IMR-90 (cell line): Measurements from ENCODE around the gene IQCE. TPM values are rescaled to one million over a fixed set of nuclear protein-coding genes. Genes with fewer than 3 reads are reported as not detected.
A peak's percentile ranks its signal among the peaks of the same experiment; 100 is the strongest.

Experiments
- ATAC-seq: fragments of 200-7000 bp; cut with Tn5 transposase; 2 replicates; pipeline ENCODE4 v1.9.1; 2020; ENCODE audit warnings: low read depth, mild to moderate bottlenecking, moderate library complexity
- BruUV-seq: library from RNA; stranded (reverse); fragments of 400-500 nt; replicated peaks from 2 replicates; lab custom pipeline; 2021; lab: Mats Ljungman, UMichigan
- CTCF ChIA-PET: fragments of 300-600 bp; formaldehyde crosslinking; extraction: SDS; loops from one replicate; lab custom pipeline; 2021; ENCODE audit warnings: antibody characterized with exemption; lab: Yijun Ruan, JAX
- POLR2A ChIA-PET: fragments of 300-600 bp; sonication (Branson Sonifier 250); formaldehyde crosslinking; loops from one replicate; lab custom pipeline; 2022; ENCODE audit warnings: antibody characterized with exemption; ENCODE audit not compliant: unreplicated experiment; lab: Charles Lee
- DNase-seq: peaks from one replicate; pipeline ENCODE4 v3.0.0; 2013
- H2AFZ ChIP-seq: replicated peaks from 2 replicates; pipeline ENCODE3; 2013; ENCODE audit warnings: low read length, mild to moderate bottlenecking; ENCODE audit not compliant: poor library complexity
- H2AK5ac ChIP-seq: 2 replicates; pipeline ENCODE4 v1.6.1; 2013; ENCODE audit warnings: low read depth, low read length, inconsistent platforms
- H2AK9ac ChIP-seq: replicated peaks from 2 replicates; pipeline ENCODE3; 2013; ENCODE audit warnings: mild to moderate bottlenecking, low read depth, low read length, moderate library complexity; ENCODE audit not compliant: poor library complexity
- H2BK120ac ChIP-seq: 2 replicates; pipeline ENCODE4 v1.6.1; 2013; ENCODE audit warnings: low read depth, low read length, inconsistent platforms
- H2BK15ac ChIP-seq: 3 replicates; pipeline ENCODE4 v1.6.1; 2013; ENCODE audit warnings: low read depth, low read length, inconsistent platforms
- H2BK20ac ChIP-seq: 2 replicates; pipeline ENCODE4 v1.6.1; 2013; ENCODE audit warnings: low read depth, mild to moderate bottlenecking, inconsistent platforms, low read length, moderate library complexity
- H2BK5ac ChIP-seq: 2 replicates; pipeline ENCODE4 v1.6.1; 2013; ENCODE audit warnings: mild to moderate bottlenecking, low read depth, low read length, inconsistent platforms; ENCODE audit not compliant: poor library complexity, severe bottlenecking
- H3K14ac ChIP-seq: replicated peaks from 2 replicates; pipeline ENCODE4 v1.6.1; 2013; ENCODE audit warnings: low read depth, low read length, inconsistent platforms
- H3K18ac ChIP-seq: 2 replicates; pipeline ENCODE4 v1.6.1; 2013; ENCODE audit warnings: low read depth, low read length, control low read depth
- H3K23ac ChIP-seq: 2 replicates; pipeline ENCODE4 v1.6.1; 2013; ENCODE audit warnings: low read depth, low read length, inconsistent platforms
- H3K27ac ChIP-seq: 2 replicates; pipeline ENCODE4 v1.5.1; 2013; ENCODE audit warnings: mild to moderate bottlenecking, control low read depth, low read length; ENCODE audit not compliant: insufficient read depth
- H3K27me3 ChIP-seq: 2 replicates; pipeline ENCODE4 v1.6.1; 2013; ENCODE audit warnings: low read length; ENCODE audit not compliant: control insufficient read depth, insufficient read depth
- H3K36me3 ChIP-seq: 2 replicates; pipeline ENCODE4 v1.6.1; 2013; ENCODE audit warnings: low read length, mixed read lengths; ENCODE audit not compliant: control insufficient read depth, insufficient read depth
- H3K4ac ChIP-seq: 2 replicates; pipeline ENCODE4 v1.6.1; 2013; ENCODE audit warnings: low read depth, low read length, inconsistent platforms
- H3K4me1 ChIP-seq: 2 replicates; pipeline ENCODE4 v1.6.1; 2013; ENCODE audit warnings: low read length, mixed read lengths; ENCODE audit not compliant: control insufficient read depth, insufficient read depth
- H3K4me2 ChIP-seq: 2 replicates; pipeline ENCODE4 v1.6.1; 2013; ENCODE audit warnings: low read depth, mild to moderate bottlenecking, control low read depth, low read length, moderate library complexity
- H3K4me3 ChIP-seq: 2 replicates; pipeline ENCODE4 v1.5.1; 2013; ENCODE audit warnings: low read depth, mild to moderate bottlenecking, control low read depth, low read length, moderate library complexity; ENCODE audit not compliant: insufficient read depth
- H3K56ac ChIP-seq: 2 replicates; pipeline ENCODE4 v1.6.1; 2013; ENCODE audit warnings: low read length, inconsistent platforms; ENCODE audit not compliant: insufficient read depth; ENCODE audit errors: extremely low read depth
- H3K79me1 ChIP-seq, 2 experiments: 2 replicates each; pipeline ENCODE4 v1.6.1; 2013; ENCODE audit warnings: low read length in 2 of 2, inconsistent platforms in 1 of 2, low read depth in 1 of 2
- H3K9ac ChIP-seq: 2 replicates; pipeline ENCODE4 v1.6.1; 2013; ENCODE audit warnings: low read depth, low read length, control low read depth
- H3K9me1 ChIP-seq: 2 replicates; pipeline ENCODE4 v1.6.1; 2013; ENCODE audit warnings: low read length, inconsistent platforms; ENCODE audit not compliant: insufficient read depth
- H3K9me3 ChIP-seq: 2 replicates; pipeline ENCODE4 v1.6.1; 2013; ENCODE audit warnings: low read length; ENCODE audit not compliant: control insufficient read depth, insufficient read depth
- H4K20me1 ChIP-seq: 2 replicates; pipeline ENCODE4 v1.6.1; 2013; ENCODE audit warnings: low read length, inconsistent platforms; ENCODE audit not compliant: insufficient read depth
- H4K5ac ChIP-seq: 2 replicates; pipeline ENCODE4 v1.6.1; 2013; ENCODE audit warnings: mild to moderate bottlenecking, low read depth, low read length, control low read depth
- H4K8ac ChIP-seq, 2 experiments: 2 replicates each; pipeline ENCODE4 v1.6.1; 2013; ENCODE audit warnings: low read depth in 2 of 2, low read length in 2 of 2, control low read depth in 1 of 2, inconsistent platforms in 1 of 2
- H4K91ac ChIP-seq: 2 replicates; pipeline ENCODE4 v1.6.1; 2013; ENCODE audit warnings: low read depth, low read length, inconsistent platforms; ENCODE audit not compliant: insufficient read depth
- BHLHE40 ChIP-seq: fragments of 150-350 bp; IDR thresholded peaks from 2 replicates; pipeline ENCODE4 v1.6.1; 2016; ENCODE audit warnings: mild to moderate bottlenecking, low read depth, low read length
- CHD1 ChIP-seq: IDR thresholded peaks from 2 replicates; pipeline ENCODE4 v1.6.1; 2012; ENCODE audit warnings: low read depth, low read length, improper control_type of control experiment
- POLR2A ChIP-seq: IDR thresholded peaks from 2 replicates; pipeline ENCODE4 v1.6.1; 2012; ENCODE audit warnings: mild to moderate bottlenecking, low read depth, low read length
- RCOR1 ChIP-seq: IDR thresholded peaks from 2 replicates; pipeline ENCODE4 v1.6.1; 2012; ENCODE audit warnings: mild to moderate bottlenecking, low read length, improper control_type of control experiment; ENCODE audit not compliant: insufficient replicate concordance
- RFX5 ChIP-seq: IDR thresholded peaks from 2 replicates; pipeline ENCODE4 v1.8.0; 2012; ENCODE audit warnings: low read depth, mild to moderate bottlenecking, low read length, moderate library complexity
- WGBS, 2 experiments: methylation state at CpG; one replicate each; pipeline versions ENCODE4 v1.1.5 to v1.1.7; 2013; ENCODE audit warnings: missing lambda C conversion rate in 2 of 2; ENCODE audit not compliant: insufficient read length in 1 of 2; ENCODE audit errors: extremely low coverage in 2 of 2; 5-methylcytosine and 5-hydroxymethylcytosine counted together
- dilution Hi-C: fragments of 300-500 bp; cut with HindIII; formaldehyde crosslinking; loops from one replicate; pipeline ENCODE4 v1.14.3; 2018; ENCODE audit warnings: low sequenced_read_pairs; ENCODE audit not compliant: unreplicated experiment
- in situ Hi-C: fragments of 300-500 bp; cut with MboI; formaldehyde crosslinking; loops from 3 replicates; pipeline ENCODE4 v1.14.3; 2019; ENCODE audit warnings: low sequenced_read_pairs, inconsistent platforms, mixed read lengths
- intact Hi-C: fragments of 100-400 bp; cut with micrococcal nuclease; formaldehyde crosslinking; loops from 2 replicates; pipeline ENCODE4 v1.10.0; 2022
- polyA plus RNA-seq, 3 experiments: library from polyadenylated mRNA; depleted of rRNA; stranded (reverse); fragments of >200 nt; gene quantifications; 2 replicates each; pipeline ENCODE4 v1.2.3, GENCODE V29; 2012; ENCODE audit warnings: low replicate concordance in 1 of 3
- total RNA-seq: library from RNA; depleted of rRNA; stranded (reverse); fragments of >200 nt; gene quantifications from 2 replicates; pipeline ENCODE4 v1.2.3, GENCODE V29; 2012
- TF ChIP-seq, protein P1 (sequence below): conservative IDR thresholded peaks from 2 replicates; pipeline ENCODE4 v1.5.1; 2012; ENCODE audit warnings: mild to moderate bottlenecking, low read depth, low read length, improper control_type of control experiment

IQCE gene
- total and polyA plus RNA-seq, 2 of the 4 experiments (the other 2 are of a cell fraction), result 5.0 to 6.3 TPM

DNA sequence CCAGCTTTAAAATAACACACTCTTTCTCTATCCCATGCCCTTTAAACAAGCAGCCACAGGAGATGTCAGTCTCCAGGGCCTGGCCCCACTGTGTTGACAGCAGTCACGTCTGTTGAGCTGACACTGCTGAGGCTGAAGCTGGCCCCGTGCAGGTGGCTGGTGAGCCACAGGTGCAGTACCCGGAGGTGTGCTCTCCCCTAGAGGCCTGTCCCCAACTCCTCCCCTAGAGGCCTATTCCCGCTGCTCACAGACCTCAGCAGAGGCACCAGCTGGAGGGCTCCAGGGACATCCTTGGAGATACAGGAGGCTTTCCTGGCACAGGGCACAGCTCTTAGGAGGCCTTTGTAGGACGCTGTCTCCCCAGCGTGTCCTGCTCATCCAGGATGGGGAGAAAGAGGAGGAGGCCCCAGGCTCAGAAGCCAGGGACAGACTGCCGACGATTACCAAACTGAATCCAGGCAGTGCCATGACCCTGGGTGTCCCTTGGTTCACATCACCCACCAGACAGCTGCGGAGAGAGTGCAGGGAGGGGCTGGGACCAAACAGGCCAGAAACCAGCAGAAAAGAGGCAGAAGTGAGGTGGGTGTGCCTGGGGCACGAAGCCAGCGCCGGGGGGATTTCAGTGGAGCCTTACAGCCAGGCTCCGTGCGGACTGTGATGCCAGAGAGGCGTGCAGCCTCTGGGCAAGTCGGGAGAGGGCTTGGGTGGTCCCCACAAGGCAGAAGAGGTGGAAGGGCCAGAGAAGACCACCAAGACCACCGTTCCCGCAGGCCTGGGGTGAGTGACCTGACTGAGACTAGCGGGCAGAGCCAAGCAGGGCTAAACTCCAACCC lies 54.5 kb downstream of the IQCE start:
- ATAC-seq, result no peak
- H3K4me2 ChIP-seq, result no peak overlapping the region
- CTCF ChIA-PET, result no interaction called here

More for the DNA sequence above, 54.5 kb downstream of the IQCE start:
- BruUV-seq, result no TSS peak
- Histone ChIP-seq H2AFZ (no peak overlapping the region), H2AK5ac (no peak overlapping the region), H4K91ac (no peak overlapping the region), H4K5ac (no peak overlapping the region), H3K27ac (no peak overlapping the region), H2AK9ac (no peak overlapping the region), H3K36me3 (peaks cover 5% of the 10 kb centered on the region; the same call in 1 of the 2 replicates), H2BK5ac (no peak overlapping the region), H2BK20ac (no peak overlapping the region), H4K8ac (no peak overlapping the region), H3K23ac (no peak overlapping the region), H4K20me1 (peaks cover 5% of the 10 kb centered on the region), H3K4ac (no peak overlapping the region), H2BK15ac (no peak overlapping the region), H3K27me3 (peaks cover 2% of the 10 kb centered on the region), H3K9ac (no peak overlapping the region), H3K4me3 (no peak overlapping the region), H3K79me1 (no peaks in the 10 kb centered on the region), H2BK120ac (no peak overlapping the region), H3K14ac (peak overlapping the region; percentile 37; the same call in 1 of the 2 replicates), H3K4me1 (peaks cover 7% of the 10 kb centered on the region; the same call in 1 of the 2 replicates), H3K9me1 (peaks cover 4% of the 10 kb centered on the region; the same call in 1 of the 2 replicates), H3K18ac (no peak overlapping the region), H3K9me3 (no peaks in the 10 kb centered on the region), H3K56ac (no peak overlapping the region)
- POLR2A ChIA-PET, result interaction anchor here (0.6 kb wide), 1 partner anchor 46 kb away, joined by 5 read pairs; no protein-coding TSS in a partner anchor
- 66% methylated on average over 11 of the region's 19 CpGs; no CpG with 5 or more reads in 1 of the 2 experiments for WGBS, 2 experiments
- dilution Hi-C loops (no loop called here), intact Hi-C loops (no loop called here), in situ Hi-C loops (no loop called here)
- DNase-seq, result no peak
- no peak for TF ChIP-seq RCOR1
- TF ChIP-seq, protein P1, sequence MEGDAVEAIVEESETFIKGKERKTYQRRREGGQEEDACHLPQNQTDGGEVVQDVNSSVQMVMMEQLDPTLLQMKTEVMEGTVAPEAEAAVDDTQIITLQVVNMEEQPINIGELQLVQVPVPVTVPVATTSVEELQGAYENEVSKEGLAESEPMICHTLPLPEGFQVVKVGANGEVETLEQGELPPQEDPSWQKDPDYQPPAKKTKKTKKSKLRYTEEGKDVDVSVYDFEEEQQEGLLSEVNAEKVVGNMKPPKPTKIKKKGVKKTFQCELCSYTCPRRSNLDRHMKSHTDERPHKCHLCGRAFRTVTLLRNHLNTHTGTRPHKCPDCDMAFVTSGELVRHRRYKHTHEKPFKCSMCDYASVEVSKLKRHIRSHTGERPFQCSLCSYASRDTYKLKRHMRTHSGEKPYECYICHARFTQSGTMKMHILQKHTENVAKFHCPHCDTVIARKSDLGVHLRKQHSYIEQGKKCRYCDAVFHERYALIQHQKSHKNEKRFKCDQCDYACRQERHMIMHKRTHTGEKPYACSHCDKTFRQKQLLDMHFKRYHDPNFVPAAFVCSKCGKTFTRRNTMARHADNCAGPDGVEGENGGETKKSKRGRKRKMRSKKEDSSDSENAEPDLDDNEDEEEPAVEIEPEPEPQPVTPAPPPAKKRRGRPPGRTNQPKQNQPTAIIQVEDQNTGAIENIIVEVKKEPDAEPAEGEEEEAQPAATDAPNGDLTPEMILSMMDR, result no peak
- TF ChIP-seq BHLHE40, result no peak
- no peak for TF ChIP-seq CHD1
- no peak for TF ChIP-seq RFX5
- no peak for TF ChIP-seq POLR2A
